Vagina (tissue), 2 donors: ENCODE data around the gene RAB40C.

Experiments used
- CTCF ChIP-seq, 3 experiments: fragments of 450-650 bp in 2 of 3; fragments of 200-600 bp in 1 of 3; sonication (generic) in 1 of 3; IDR thresholded peaks; one replicate each; pipeline ENCODE4 v1.5.1; 2017 to 2019; ENCODE audit warnings: antibody characterized with exemption in 3 of 3, mild to moderate bottlenecking in 2 of 3, moderate library complexity in 2 of 3
- POLR2A ChIP-seq, 2 donors: fragments of 450-650 bp; IDR thresholded peaks; one replicate each; pipeline ENCODE4 v1.6.1; 2017; ENCODE audit warnings: antibody characterized with exemption in 2 of 2, mild to moderate bottlenecking in 2 of 2, moderate library complexity in 2 of 2

- no peak for TF ChIP-seq CTCF (IDR thresholded peaks at IDR 0.05)
- TF ChIP-seq POLR2A (IDR thresholded peaks at IDR 0.05): no peak
Measured at GRCh38 chr16:549544-550263, 40.2 kb upstream of the RAB40C start.
